GM12878 (cell line): ENCODE measurements around the gene UGT1A8. TPM values are rescaled to one million over a fixed set of nuclear protein-coding genes. Genes with fewer than 3 reads are reported as not detected.

Experiments
- ATAC-seq: fragments of 200-7000 bp; cut with Tn5 transposase; 3 replicates; pipeline ENCODE4 v1.9.1; 2020; ENCODE audit warnings: mild to moderate bottlenecking, moderate library complexity
- BruUV-seq: library from RNA; stranded (reverse); fragments of 400-500 nt; replicated peaks from 2 replicates; lab custom pipeline; 2021; lab: Mats Ljungman, UMichigan
- CTCF ChIA-PET: fragments of 300-600 bp; sonication (Branson Sonifier 250); formaldehyde crosslinking; extraction: SDS; loops from one replicate; lab custom pipeline; 2021; ENCODE audit warnings: inconsistent platforms; lab: Yijun Ruan, JAX
- POLR2A ChIA-PET: fragments of 350-600 bp; formaldehyde crosslinking; extraction: SDS; loops from one replicate; lab custom pipeline; 2021; ENCODE audit warnings: inconsistent platforms; lab: Charles Lee
- RAD21 ChIA-PET: fragments of 300-600 bp; sonication (Branson Sonifier 250); formaldehyde crosslinking; loops from one replicate; lab custom pipeline; 2023; ENCODE audit warnings: antibody characterized with exemption; ENCODE audit not compliant: unreplicated experiment; lab: Charles Lee
- SMC1A ChIA-PET: fragments of 300-600 bp; sonication (Branson Sonifier 250); formaldehyde crosslinking; loops from one replicate; lab custom pipeline; 2023; ENCODE audit not compliant: unreplicated experiment, uncharacterized antibody; lab: Charles Lee
- DNase-seq: peaks from one replicate; pipeline ENCODE4 v3.0.0-alpha.2; 2011; ENCODE audit warnings: low read depth, low spot score
- FAIRE-seq: peaks from 3 replicates; lab custom pipeline; 2011; peaks lifted over from hg19 to GRCh38; lab: Jason Lieb, UNC
- H2AFZ ChIP-seq: 2 replicates; pipeline ENCODE4 v1.6.0; 2011; ENCODE audit warnings: low read depth, low read length, control low read depth; ENCODE audit not compliant: control insufficient read depth
- H3K27ac ChIP-seq: 2 replicates; pipeline ENCODE4 v1.5.1; 2011; ENCODE audit warnings: control low read depth; ENCODE audit not compliant: control insufficient read depth, insufficient read depth
- H3K27me3 ChIP-seq, 2 experiments: replicated peaks in 1 of 2; 2 replicates each; pipeline versions ENCODE4 v1.6.0 to v1.6.1; 2011; ENCODE audit warnings: low read length in 1 of 2; ENCODE audit not compliant: control insufficient read depth in 2 of 2, insufficient read depth in 2 of 2
- H3K36me3 ChIP-seq, 2 experiments: 2 replicates each; pipeline ENCODE4 v1.5.1; 2011; ENCODE audit warnings: low read length in 1 of 2; ENCODE audit not compliant: control insufficient read depth in 2 of 2, insufficient read depth in 2 of 2
- H3K4me1 ChIP-seq: 2 replicates; pipeline ENCODE4 v1.6.1; 2011; ENCODE audit warnings: mild to moderate bottlenecking, low read length, moderate library complexity, mixed read lengths; ENCODE audit not compliant: control insufficient read depth, insufficient read depth
- H3K4me2 ChIP-seq: 2 replicates; pipeline ENCODE4 v1.6.0; 2011; ENCODE audit warnings: control low read depth; ENCODE audit not compliant: control insufficient read depth, insufficient read depth
- H3K4me3 ChIP-seq: fragments of 200-600 bp; sonication (generic); 2 replicates; pipeline ENCODE4 v1.5.1; 2016
- H3K79me2 ChIP-seq: 2 replicates; pipeline ENCODE4 v1.6.0; 2011; ENCODE audit warnings: low read length; ENCODE audit not compliant: control insufficient read depth, insufficient read depth
- H3K9ac ChIP-seq: 2 replicates; pipeline ENCODE4 v1.8.0; 2011; ENCODE audit warnings: low read length, control low read depth, mixed read lengths; ENCODE audit not compliant: control insufficient read depth, insufficient read depth
- H3K9me3 ChIP-seq: replicated peaks from 3 replicates; pipeline ENCODE4 v1.5.1; 2011; ENCODE audit warnings: mild to moderate bottlenecking, low read length; ENCODE audit not compliant: control insufficient read depth, insufficient read depth
- H4K20me1 ChIP-seq: 2 replicates; pipeline ENCODE4 v1.6.0; 2011; ENCODE audit not compliant: control insufficient read depth, insufficient read depth
- ATF7 ChIP-seq: fragments of 450-650 bp; IDR thresholded peaks from 2 replicates; pipeline ENCODE4 v1.6.1; 2016; ENCODE audit warnings: low read depth, mild to moderate bottlenecking
- BCL11A ChIP-seq: IDR thresholded peaks from 2 replicates; pipeline ENCODE4 v1.6.1; 2011; ENCODE audit warnings: low read depth, low read length
- BRCA1 ChIP-seq: IDR thresholded peaks from 2 replicates; pipeline ENCODE4 v1.6.1; 2011; ENCODE audit warnings: low read depth, low read length, improper control_type of control experiment
- CHD1 ChIP-seq: IDR thresholded peaks from 2 replicates; pipeline ENCODE4 v1.6.1; 2012; ENCODE audit warnings: low read depth, low read length, improper control_type of control experiment
- GABPA ChIP-seq: IDR thresholded peaks from 2 replicates; pipeline ENCODE4 v1.6.1; 2014; ENCODE audit warnings: antibody characterized with exemption, low read depth, mild to moderate bottlenecking, inconsistent platforms
- IKZF1 ChIP-seq: fragments of 450-650 bp; conservative IDR thresholded peaks from 2 replicates; pipeline ENCODE4 v1.6.1; 2017; ENCODE audit warnings: antibody characterized with exemption, mild to moderate bottlenecking
- KLF5 ChIP-seq: fragments of 450-650 bp; IDR thresholded peaks from 2 replicates; pipeline ENCODE4 v1.6.1; 2014; ENCODE audit warnings: mild to moderate bottlenecking; ENCODE audit not compliant: partially characterized antibody
- MEF2B ChIP-seq: fragments of 450-650 bp; IDR thresholded peaks from 2 replicates; pipeline ENCODE4 v1.6.1; 2018; ENCODE audit warnings: mild to moderate bottlenecking, moderate library complexity; ENCODE audit not compliant: partially characterized antibody, poor library complexity, severe bottlenecking
- NR2F1 ChIP-seq: fragments of 450-650 bp; conservative IDR thresholded peaks from 2 replicates; pipeline ENCODE4 v1.6.1; 2017; ENCODE audit warnings: mild to moderate bottlenecking
- POLR2AphosphoS2 ChIP-seq: IDR thresholded peaks from 2 replicates; pipeline ENCODE4 v1.6.1; 2011; ENCODE audit warnings: low read depth, mild to moderate bottlenecking, low read length, improper control_type of control experiment, moderate library complexity
- RCOR1 ChIP-seq: conservative IDR thresholded peaks from 2 replicates; pipeline ENCODE4 v1.6.1; 2012; ENCODE audit warnings: low read depth, low read length, improper control_type of control experiment
- RUNX3 ChIP-seq: IDR thresholded peaks from 2 replicates; pipeline ENCODE4 v1.6.1; 2012; ENCODE audit warnings: low read length, inconsistent platforms
- TCF7 ChIP-seq: IDR thresholded peaks from 2 replicates; pipeline ENCODE4 v1.6.1; 2014; ENCODE audit warnings: antibody characterized with exemption, borderline replicate concordance
- YY1 ChIP-seq: IDR thresholded peaks from 2 replicates; pipeline ENCODE4 v1.6.1; 2011; ENCODE audit warnings: low read depth, mild to moderate bottlenecking, low read length
- ZSCAN29 ChIP-seq: fragments of 450-650 bp; IDR thresholded peaks from 2 replicates; pipeline ENCODE4 v1.6.1; 2017; ENCODE audit warnings: mild to moderate bottlenecking, moderate library complexity
- WGBS: methylation state at CpG from one replicate; pipeline ENCODE4 v1.1.6; 2016; ENCODE audit warnings: low lambda C conversion rate; ENCODE audit not compliant: insufficient replicate concordance, insufficient coverage; ENCODE audit errors: missing lambda C conversion rate; 5-methylcytosine and 5-hydroxymethylcytosine counted together
- in situ Hi-C: fragments of 300-500 bp; cut with MboI; formaldehyde crosslinking; loops from 9 replicates; pipeline ENCODE4 v1.14.3; 2018; ENCODE audit warnings: mixed read lengths
- intact Hi-C: fragments of 100-400 bp; cut with micrococcal nuclease; formaldehyde crosslinking; loops from one replicate; pipeline ENCODE4 v1.14.2; 2022; ENCODE audit not compliant: unreplicated experiment
- polyA plus RNA-seq, 11 experiments: library from polyadenylated mRNA; depleted of rRNA in 4 of 11; unstranded in 6 of 11; stranded (reverse) in 5 of 11; fragments of >200 nt; fragmentation: Nextera tagmentation in 4 of 11; fragmentation: Illumina TruSeq in 1 of 11; extraction: Ambion mirVana in 4 of 11; extraction: Trizol in 1 of 11; gene quantifications; 1 replicate in 1 of 11; 2 replicates in 10 of 11; pipeline versions ENCODE4 v1.2.1 to v1.2.3, GENCODE V29; 2011 to 2016; ENCODE audit warnings: inconsistent platforms in 2 of 11, missing spikeins in 2 of 11, low read depth in 1 of 11
- total RNA-seq, 4 experiments: library from RNA; depleted of rRNA in 3 of 4; stranded (reverse); fragments of >200 nt in 3 of 4; fragmentation: Illumina TruSeq in 1 of 4; extraction: Trizol in 1 of 4; gene quantifications; 2 replicates each; pipeline versions ENCODE4 v1.2.1 to v1.2.3, GENCODE V29; 2013 to 2021
- TF ChIP-seq, protein P1 (sequence below): IDR thresholded peaks from 2 replicates; pipeline ENCODE4 v1.6.1; 2011; ENCODE audit warnings: borderline replicate concordance, low read depth, mild to moderate bottlenecking, moderate library complexity, mixed read lengths, low read length; ENCODE audit not compliant: insufficient read depth; ENCODE audit errors: extremely low read length
- TF ChIP-seq, protein P2 (sequence below): IDR thresholded peaks from 2 replicates; pipeline ENCODE4 v1.6.1; 2012; ENCODE audit warnings: mild to moderate bottlenecking, low read depth, low read length
- TF ChIP-seq, protein P3 (sequence below): fragments of 450-650 bp; IDR thresholded peaks from 2 replicates; pipeline ENCODE4 v1.6.1; 2017; ENCODE audit warnings: mild to moderate bottlenecking

The UGT1A8 gene
- total and polyA plus RNA-seq, 10 of the 15 experiments (the other 5 are each of a cell fraction or from before 2014, with no cell fraction given) = not detected

DNA sequence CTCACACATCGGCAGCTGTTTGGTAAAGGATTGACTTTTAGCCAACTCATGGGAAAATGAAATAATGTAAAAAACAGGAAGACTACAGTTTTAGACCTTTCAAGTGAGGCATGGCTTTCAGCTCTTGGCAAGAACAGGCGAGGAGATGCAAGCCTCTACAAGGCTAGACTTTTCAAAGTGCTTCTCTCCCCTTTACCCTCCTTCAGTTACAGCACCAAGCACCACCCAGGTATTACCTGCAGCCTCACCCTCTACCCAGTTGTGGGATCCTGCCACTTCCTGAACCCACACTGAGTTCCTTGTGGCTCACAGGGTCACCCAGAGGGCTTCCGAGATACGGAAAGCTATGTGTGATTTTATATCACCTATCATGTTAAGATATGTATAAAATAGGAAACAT lies 33.5 kb downstream of the UGT1A8 start:
- Histone ChIP-seq H4K20me1 (no peaks in the 10 kb centered on the region), H3K36me3 (no peaks in the 10 kb centered on the region), H3K27me3 (no peaks in the 10 kb centered on the region), H3K4me3 (no peak overlapping the region), H3K79me2 (no peaks in the 10 kb centered on the region), H3K9me3 (peaks cover 2% of the 10 kb centered on the region; the same call in 1 of the 3 replicates), H3K4me2 (no peak overlapping the region), H3K27ac (no peak overlapping the region), H3K9ac (no peak overlapping the region), H2AFZ (no peak overlapping the region), H3K4me1 (no peaks in the 10 kb centered on the region)
- intact Hi-C loops = no loop called here
- ATAC-seq (no peak), DNase-seq (no peak), FAIRE-seq (no peak)
- no peak for TF ChIP-seq TCF7
- no peak for TF ChIP-seq CHD1
- no peak for TF ChIP-seq IKZF1
- TF ChIP-seq BCL11A = no peak
- no peak for TF ChIP-seq ZSCAN29
- TF ChIP-seq KLF5 = no peak
- TF ChIP-seq, protein P1, sequence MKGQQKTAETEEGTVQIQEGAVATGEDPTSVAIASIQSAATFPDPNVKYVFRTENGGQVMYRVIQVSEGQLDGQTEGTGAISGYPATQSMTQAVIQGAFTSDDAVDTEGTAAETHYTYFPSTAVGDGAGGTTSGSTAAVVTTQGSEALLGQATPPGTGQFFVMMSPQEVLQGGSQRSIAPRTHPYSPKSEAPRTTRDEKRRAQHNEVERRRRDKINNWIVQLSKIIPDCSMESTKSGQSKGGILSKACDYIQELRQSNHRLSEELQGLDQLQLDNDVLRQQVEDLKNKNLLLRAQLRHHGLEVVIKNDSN = no peak
- TF ChIP-seq ATF7 = no peak
- TF ChIP-seq NR2F1 = no peak
- no peak for TF ChIP-seq RCOR1
- TF ChIP-seq, protein P2, sequence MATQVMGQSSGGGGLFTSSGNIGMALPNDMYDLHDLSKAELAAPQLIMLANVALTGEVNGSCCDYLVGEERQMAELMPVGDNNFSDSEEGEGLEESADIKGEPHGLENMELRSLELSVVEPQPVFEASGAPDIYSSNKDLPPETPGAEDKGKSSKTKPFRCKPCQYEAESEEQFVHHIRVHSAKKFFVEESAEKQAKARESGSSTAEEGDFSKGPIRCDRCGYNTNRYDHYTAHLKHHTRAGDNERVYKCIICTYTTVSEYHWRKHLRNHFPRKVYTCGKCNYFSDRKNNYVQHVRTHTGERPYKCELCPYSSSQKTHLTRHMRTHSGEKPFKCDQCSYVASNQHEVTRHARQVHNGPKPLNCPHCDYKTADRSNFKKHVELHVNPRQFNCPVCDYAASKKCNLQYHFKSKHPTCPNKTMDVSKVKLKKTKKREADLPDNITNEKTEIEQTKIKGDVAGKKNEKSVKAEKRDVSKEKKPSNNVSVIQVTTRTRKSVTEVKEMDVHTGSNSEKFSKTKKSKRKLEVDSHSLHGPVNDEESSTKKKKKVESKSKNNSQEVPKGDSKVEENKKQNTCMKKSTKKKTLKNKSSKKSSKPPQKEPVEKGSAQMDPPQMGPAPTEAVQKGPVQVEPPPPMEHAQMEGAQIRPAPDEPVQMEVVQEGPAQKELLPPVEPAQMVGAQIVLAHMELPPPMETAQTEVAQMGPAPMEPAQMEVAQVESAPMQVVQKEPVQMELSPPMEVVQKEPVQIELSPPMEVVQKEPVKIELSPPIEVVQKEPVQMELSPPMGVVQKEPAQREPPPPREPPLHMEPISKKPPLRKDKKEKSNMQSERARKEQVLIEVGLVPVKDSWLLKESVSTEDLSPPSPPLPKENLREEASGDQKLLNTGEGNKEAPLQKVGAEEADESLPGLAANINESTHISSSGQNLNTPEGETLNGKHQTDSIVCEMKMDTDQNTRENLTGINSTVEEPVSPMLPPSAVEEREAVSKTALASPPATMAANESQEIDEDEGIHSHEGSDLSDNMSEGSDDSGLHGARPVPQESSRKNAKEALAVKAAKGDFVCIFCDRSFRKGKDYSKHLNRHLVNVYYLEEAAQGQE = no peak
- no peak for TF ChIP-seq GABPA
- TF ChIP-seq, protein P3, sequence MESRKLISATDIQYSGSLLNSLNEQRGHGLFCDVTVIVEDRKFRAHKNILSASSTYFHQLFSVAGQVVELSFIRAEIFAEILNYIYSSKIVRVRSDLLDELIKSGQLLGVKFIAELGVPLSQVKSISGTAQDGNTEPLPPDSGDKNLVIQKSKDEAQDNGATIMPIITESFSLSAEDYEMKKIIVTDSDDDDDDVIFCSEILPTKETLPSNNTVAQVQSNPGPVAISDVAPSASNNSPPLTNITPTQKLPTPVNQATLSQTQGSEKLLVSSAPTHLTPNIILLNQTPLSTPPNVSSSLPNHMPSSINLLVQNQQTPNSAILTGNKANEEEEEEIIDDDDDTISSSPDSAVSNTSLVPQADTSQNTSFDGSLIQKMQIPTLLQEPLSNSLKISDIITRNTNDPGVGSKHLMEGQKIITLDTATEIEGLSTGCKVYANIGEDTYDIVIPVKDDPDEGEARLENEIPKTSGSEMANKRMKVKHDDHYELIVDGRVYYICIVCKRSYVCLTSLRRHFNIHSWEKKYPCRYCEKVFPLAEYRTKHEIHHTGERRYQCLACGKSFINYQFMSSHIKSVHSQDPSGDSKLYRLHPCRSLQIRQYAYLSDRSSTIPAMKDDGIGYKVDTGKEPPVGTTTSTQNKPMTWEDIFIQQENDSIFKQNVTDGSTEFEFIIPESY = no peak
- no peak for TF ChIP-seq POLR2AphosphoS2
- TF ChIP-seq BRCA1 = no peak
- TF ChIP-seq RUNX3 = no peak
- TF ChIP-seq MEF2B = no peak
- TF ChIP-seq YY1 = no peak
- in situ Hi-C loops = no loop called here
- ChIA-PET SMC1A (no interaction called here), POLR2A (no interaction called here), RAD21 (no interaction called here), CTCF (no interaction called here)
- 58% methylated on average over 4 of the region's 4 CpGs for WGBS
- no TSS peak for BruUV-seq
